GM12891 (cell line): Measurements from ENCODE around the gene UBQLNL.

Experiments
- PAX5 ChIP-seq: IDR thresholded peaks from 2 replicates; pipeline ENCODE4 v1.6.1; 2011; ENCODE audit warnings: low read length, moderate library complexity, mild to moderate bottlenecking; ENCODE audit not compliant: insufficient read depth, severe bottlenecking
- POLR2A ChIP-seq: IDR thresholded peaks from 2 replicates; pipeline ENCODE4 v1.6.1; 2011; ENCODE audit warnings: low read depth, low read length, control low read depth
- POLR2AphosphoS5 ChIP-seq: IDR thresholded peaks from 2 replicates; pipeline ENCODE4 v1.6.1; 2011; ENCODE audit warnings: low read depth, low read length, control low read depth
- POU2F2 ChIP-seq: IDR thresholded peaks from 2 replicates; pipeline ENCODE4 v1.6.1; 2011; ENCODE audit warnings: low read depth, mild to moderate bottlenecking, control low read depth, low read length, moderate library complexity
- SPI1 ChIP-seq: IDR thresholded peaks from 2 replicates; pipeline ENCODE4 v1.6.1; 2011; ENCODE audit warnings: low read depth, low read length, control low read depth
- TAF1 ChIP-seq: IDR thresholded peaks from 2 replicates; pipeline ENCODE4 v1.6.1; 2011; ENCODE audit warnings: low read depth, low read length, control low read depth

- TF ChIP-seq POLR2AphosphoS5 (no peak), POLR2A (no peak), PAX5 (no peak), POU2F2 (no peak), TAF1 (no peak), SPI1 (no peak)
Observed at GRCh38 chr11:5528495-5528894, 12.0 kb upstream of the UBQLNL start.
